ENCODE data around the gene PANK2.

GRCh38 chr20:3922983-3923339 lies 33.8 kb downstream of the PANK2 start:
- TF ChIP-seq, protein P1, sequence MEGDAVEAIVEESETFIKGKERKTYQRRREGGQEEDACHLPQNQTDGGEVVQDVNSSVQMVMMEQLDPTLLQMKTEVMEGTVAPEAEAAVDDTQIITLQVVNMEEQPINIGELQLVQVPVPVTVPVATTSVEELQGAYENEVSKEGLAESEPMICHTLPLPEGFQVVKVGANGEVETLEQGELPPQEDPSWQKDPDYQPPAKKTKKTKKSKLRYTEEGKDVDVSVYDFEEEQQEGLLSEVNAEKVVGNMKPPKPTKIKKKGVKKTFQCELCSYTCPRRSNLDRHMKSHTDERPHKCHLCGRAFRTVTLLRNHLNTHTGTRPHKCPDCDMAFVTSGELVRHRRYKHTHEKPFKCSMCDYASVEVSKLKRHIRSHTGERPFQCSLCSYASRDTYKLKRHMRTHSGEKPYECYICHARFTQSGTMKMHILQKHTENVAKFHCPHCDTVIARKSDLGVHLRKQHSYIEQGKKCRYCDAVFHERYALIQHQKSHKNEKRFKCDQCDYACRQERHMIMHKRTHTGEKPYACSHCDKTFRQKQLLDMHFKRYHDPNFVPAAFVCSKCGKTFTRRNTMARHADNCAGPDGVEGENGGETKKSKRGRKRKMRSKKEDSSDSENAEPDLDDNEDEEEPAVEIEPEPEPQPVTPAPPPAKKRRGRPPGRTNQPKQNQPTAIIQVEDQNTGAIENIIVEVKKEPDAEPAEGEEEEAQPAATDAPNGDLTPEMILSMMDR (IDR thresholded peaks at IDR 0.05) = no peak
- TF ChIP-seq POLR2A (IDR thresholded peaks at IDR 0.05) (no peak), POLR2AphosphoS5 (IDR thresholded peaks at IDR 0.05) (no peak)

Measured in upper lobe of left lung (tissue), 4 donors.